ENCODE results near the gene KRTAP10-10.
"Not testable (repeated sequence)": the region's sequence is repeated elsewhere in the genome, so short reads cannot be mapped to it uniquely, and the experiment has no call there.

KRTAP10-10 gene

DNA sequence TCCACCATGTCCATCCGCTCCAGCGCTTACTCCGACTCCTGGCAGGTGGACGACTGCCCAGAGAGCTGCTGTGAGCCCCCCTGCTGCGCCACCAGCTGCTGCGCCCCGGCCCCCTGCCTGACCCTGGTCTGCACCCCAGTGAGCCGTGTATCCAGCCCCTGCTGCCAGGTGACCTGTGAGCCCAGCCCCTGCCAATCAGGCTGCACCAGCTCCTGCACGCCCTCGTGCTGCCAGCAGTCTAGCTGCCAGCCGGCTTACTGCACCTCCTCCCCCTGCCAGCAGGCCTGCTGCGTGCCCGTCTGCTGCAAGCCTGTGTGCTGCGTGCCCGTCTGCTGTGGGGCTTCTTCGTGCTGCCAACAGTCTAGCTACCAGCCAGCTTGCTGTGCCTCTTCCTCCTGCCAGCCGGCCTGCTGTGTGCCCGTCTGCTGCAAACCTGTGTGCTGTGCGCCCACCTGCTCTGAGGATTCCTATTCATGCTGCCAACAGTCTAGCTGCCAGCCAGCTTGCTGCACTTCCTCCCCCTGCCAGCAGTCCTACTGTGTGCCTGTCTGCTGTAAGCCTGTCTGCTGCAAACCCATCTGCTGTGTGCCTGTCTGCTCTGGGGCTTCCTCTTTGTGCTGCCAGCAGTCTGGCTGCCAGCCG, 9.9 kb upstream of the KRTAP10-10 start:
- H3K4me2 ChIP-seq (ENCODE audit: insufficient read depth, low read length, poor library complexity, severe bottlenecking); H2AFZ ChIP-seq (ENCODE audit: low read length); H3K27ac ChIP-seq (replicated peaks; ENCODE audit: low read length); H3K23ac ChIP-seq (ENCODE audit: low read depth, low read length, poor library complexity); H3K4me1 ChIP-seq (ENCODE audit: control insufficient read depth in 2 of 2, insufficient read depth in 1 of 2, low read depth in 1 of 2, low read length in 2 of 2); H2BK5ac ChIP-seq (ENCODE audit: low read length); H2BK12ac ChIP-seq (ENCODE audit: low read length); H2AK5ac ChIP-seq (ENCODE audit: low read depth, low read length); H4K91ac ChIP-seq (ENCODE audit: low read depth, low read length, poor library complexity); H3K4ac ChIP-seq (ENCODE audit: low read length); H2BK120ac ChIP-seq (ENCODE audit: low read depth, low read length); H3K79me1 ChIP-seq (ENCODE audit: low read depth, low read length); H3K36me3 ChIP-seq (replicated peaks in 1 of 2; ENCODE audit: control insufficient read depth in 2 of 2, insufficient read depth in 2 of 2, low read length in 2 of 2); H3K9me3 ChIP-seq (replicated peaks in 1 of 2; ENCODE audit: control insufficient read depth in 2 of 2, insufficient read depth in 1 of 2, low read depth in 1 of 2, low read length in 2 of 2); H2BK15ac ChIP-seq (ENCODE audit: low read length); H3K9ac ChIP-seq (ENCODE audit: low read depth, low read length, poor library complexity); DNase-seq (ENCODE audit: low spot score); H3K27me3 ChIP-seq (ENCODE audit: control insufficient read depth in 3 of 3, insufficient read depth in 3 of 3, low read depth in 1 of 3, low read length in 3 of 3): not testable (repeated sequence)
- H3K4me3 ChIP-seq (ENCODE audit: low read length in 2 of 2): peak overlapping the region in 1 of 2 donors; percentile 28
- peak overlapping the region; percentile 4 for H3K14ac ChIP-seq (ENCODE audit: low read length)
- peak overlapping the region; percentile 77 for H4K8ac ChIP-seq (ENCODE audit: low read depth, low read length)
- peak overlapping the region; percentile 67 for H3K18ac ChIP-seq (ENCODE audit: low read length)
- WGBS, 2 donors (ENCODE audit: extremely low coverage in 2 of 2, insufficient read length in 2 of 2, insufficient replicate concordance in 1 of 2): no CpG with 5 or more reads among the region's 20 CpGs

GRCh38 chr21:44627831-44628233, 9.3 kb upstream of the KRTAP10-10 start:
- Histone ChIP-seq H2BK12ac (ENCODE audit: low read length) (peak overlapping the region; percentile 92), H3K18ac (ENCODE audit: low read length) (peak overlapping the region; percentile 67), H3K14ac (ENCODE audit: low read length) (peak overlapping the region; percentile 28), H4K8ac (ENCODE audit: low read depth, low read length) (peak overlapping the region; percentile 77)
- H2AFZ ChIP-seq (ENCODE audit: low read length); H3K4me2 ChIP-seq (ENCODE audit: insufficient read depth, low read length, poor library complexity, severe bottlenecking); H2BK5ac ChIP-seq (ENCODE audit: low read length); H3K9me3 ChIP-seq (replicated peaks in 1 of 2; ENCODE audit: control insufficient read depth in 2 of 2, insufficient read depth in 1 of 2, low read depth in 1 of 2, low read length in 2 of 2); H4K91ac ChIP-seq (ENCODE audit: low read depth, low read length, poor library complexity); H3K4ac ChIP-seq (ENCODE audit: low read length); H3K27ac ChIP-seq (replicated peaks; ENCODE audit: low read length); H3K4me3 ChIP-seq (ENCODE audit: low read length in 2 of 2); H3K36me3 ChIP-seq (replicated peaks in 1 of 2; ENCODE audit: control insufficient read depth in 2 of 2, insufficient read depth in 2 of 2, low read length in 2 of 2); H2BK120ac ChIP-seq (ENCODE audit: low read depth, low read length); H3K23ac ChIP-seq (ENCODE audit: low read depth, low read length, poor library complexity); H3K4me1 ChIP-seq (ENCODE audit: control insufficient read depth in 2 of 2, insufficient read depth in 1 of 2, low read depth in 1 of 2, low read length in 2 of 2); H2AK5ac ChIP-seq (ENCODE audit: low read depth, low read length); H3K79me1 ChIP-seq (ENCODE audit: low read depth, low read length); H2BK15ac ChIP-seq (ENCODE audit: low read length); H3K9ac ChIP-seq (ENCODE audit: low read depth, low read length, poor library complexity); H3K27me3 ChIP-seq (ENCODE audit: control insufficient read depth in 3 of 3, insufficient read depth in 3 of 3, low read depth in 1 of 3, low read length in 3 of 3); DNase-seq (ENCODE audit: low spot score): not testable (repeated sequence)
- no CpG with 5 or more reads among the region's 15 CpGs for WGBS, 2 donors (ENCODE audit: extremely low coverage in 2 of 2, insufficient read length in 2 of 2, insufficient replicate concordance in 1 of 2)

GRCh38 chr21:44628707-44629391, 8.3 kb upstream of the KRTAP10-10 start:
- no CpG with 5 or more reads among the region's 18 CpGs for WGBS, 2 donors (ENCODE audit: extremely low coverage in 2 of 2, insufficient read length in 2 of 2, insufficient replicate concordance in 1 of 2)
- peak overlapping the region; percentile 41 for H2AK5ac ChIP-seq (ENCODE audit: low read depth, low read length)
- H2BK12ac ChIP-seq (ENCODE audit: low read length): peak overlapping the region; percentile 10
- H3K36me3 ChIP-seq (replicated peaks in 1 of 2; ENCODE audit: control insufficient read depth in 2 of 2, insufficient read depth in 2 of 2, low read length in 2 of 2): no peaks in the 10 kb centered on the region
- no peaks in the 10 kb centered on the region for H3K79me1 ChIP-seq (ENCODE audit: low read depth, low read length)
- no peak overlapping the region for H4K91ac ChIP-seq (ENCODE audit: low read depth, low read length, poor library complexity)
- no peak overlapping the region for H2BK5ac ChIP-seq (ENCODE audit: low read length)
- no peak overlapping the region for H2AFZ ChIP-seq (ENCODE audit: low read length)
- no peak overlapping the region for H3K4ac ChIP-seq (ENCODE audit: low read length)
- peak overlapping the region; percentile 31 for H2BK120ac ChIP-seq (ENCODE audit: low read depth, low read length)
- H3K23ac ChIP-seq (ENCODE audit: low read depth, low read length, poor library complexity): peak overlapping the region; percentile 53
- H3K9ac ChIP-seq (ENCODE audit: low read depth, low read length, poor library complexity): peak overlapping the region; percentile 40
- no peak overlapping the region for H3K4me2 ChIP-seq (ENCODE audit: insufficient read depth, low read length, poor library complexity, severe bottlenecking)
- H4K8ac ChIP-seq (ENCODE audit: low read depth, low read length): no peak overlapping the region
- H3K27ac ChIP-seq (replicated peaks; ENCODE audit: low read length): no peak overlapping the region
- DNase-seq (ENCODE audit: low spot score): no peak
- H3K9me3 ChIP-seq (replicated peaks in 1 of 2; ENCODE audit: control insufficient read depth in 2 of 2, insufficient read depth in 1 of 2, low read depth in 1 of 2, low read length in 2 of 2): peaks cover 5 to 6% of the 10 kb centered on the region in 2 donors
- no peaks in the 10 kb centered on the region for H3K27me3 ChIP-seq (ENCODE audit: control insufficient read depth in 3 of 3, insufficient read depth in 3 of 3, low read depth in 1 of 3, low read length in 3 of 3)
- H2BK15ac ChIP-seq (ENCODE audit: low read length): peak overlapping the region; percentile 2
- H3K18ac ChIP-seq (ENCODE audit: low read length): peak overlapping the region; percentile 91
- H3K14ac ChIP-seq (ENCODE audit: low read length): no peak overlapping the region
- no peak overlapping the region for H3K4me3 ChIP-seq (ENCODE audit: low read length in 2 of 2)
- H3K4me1 ChIP-seq (ENCODE audit: control insufficient read depth in 2 of 2, insufficient read depth in 1 of 2, low read depth in 1 of 2, low read length in 2 of 2): no peaks in the 10 kb centered on the region

GRCh38 chr21:44630440-44630839, 6.7 kb upstream of the KRTAP10-10 start:
- Histone ChIP-seq H3K79me1 (ENCODE audit: low read depth, low read length) (no peaks in the 10 kb centered on the region), H3K27me3 (ENCODE audit: control insufficient read depth in 3 of 3, insufficient read depth in 3 of 3, low read depth in 1 of 3, low read length in 3 of 3) (no peaks in the 10 kb centered on the region), H4K91ac (ENCODE audit: low read depth, low read length, poor library complexity) (no peak overlapping the region), H3K9ac (ENCODE audit: low read depth, low read length, poor library complexity) (no peak overlapping the region), H4K8ac (ENCODE audit: low read depth, low read length) (no peak overlapping the region), H3K4me3 (ENCODE audit: low read length in 2 of 2) (no peak overlapping the region), H3K4me1 (ENCODE audit: control insufficient read depth in 2 of 2, insufficient read depth in 1 of 2, low read depth in 1 of 2, low read length in 2 of 2) (no peaks in the 10 kb centered on the region), H2BK5ac (ENCODE audit: low read length) (no peak overlapping the region), H2AFZ (ENCODE audit: low read length) (no peak overlapping the region), H3K4ac (ENCODE audit: low read length) (no peak overlapping the region), H3K14ac (ENCODE audit: low read length) (no peak overlapping the region), H3K18ac (ENCODE audit: low read length) (no peak overlapping the region), H3K36me3 (replicated peaks in 1 of 2; ENCODE audit: control insufficient read depth in 2 of 2, insufficient read depth in 2 of 2, low read length in 2 of 2) (no peaks in the 10 kb centered on the region), H3K23ac (ENCODE audit: low read depth, low read length, poor library complexity) (no peak overlapping the region), H3K4me2 (ENCODE audit: insufficient read depth, low read length, poor library complexity, severe bottlenecking) (no peak overlapping the region), H2AK5ac (ENCODE audit: low read depth, low read length) (no peak overlapping the region), H2BK120ac (ENCODE audit: low read depth, low read length) (no peak overlapping the region), H3K27ac (replicated peaks; ENCODE audit: low read length) (no peak overlapping the region), H2BK12ac (ENCODE audit: low read length) (no peak overlapping the region), H2BK15ac (ENCODE audit: low read length) (no peak overlapping the region), H3K9me3 (replicated peaks in 1 of 2; ENCODE audit: control insufficient read depth in 2 of 2, insufficient read depth in 1 of 2, low read depth in 1 of 2, low read length in 2 of 2) (peaks cover 1 to 3% of the 10 kb centered on the region in 2 donors)
- WGBS, 2 donors (ENCODE audit: extremely low coverage in 2 of 2, insufficient read length in 2 of 2, insufficient replicate concordance in 1 of 2): no CpG with 5 or more reads among the region's 2 CpGs
- no peak for DNase-seq (ENCODE audit: low spot score)
